Vagina (tissue), 2 donors: Measurements from ENCODE around the gene LRRFIP1.

Source experiments
- CTCF ChIP-seq, 3 experiments: fragments of 450-650 bp in 2 of 3; fragments of 200-600 bp in 1 of 3; sonication (generic) in 1 of 3; IDR thresholded peaks; one replicate each; pipeline ENCODE4 v1.5.1; 2017 to 2019; ENCODE audit warnings: antibody characterized with exemption in 3 of 3, mild to moderate bottlenecking in 2 of 3, moderate library complexity in 2 of 3
- POLR2A ChIP-seq, 2 donors: fragments of 450-650 bp; IDR thresholded peaks; one replicate each; pipeline ENCODE4 v1.6.1; 2017; ENCODE audit warnings: antibody characterized with exemption in 2 of 2, mild to moderate bottlenecking in 2 of 2, moderate library complexity in 2 of 2

- TF ChIP-seq POLR2A (IDR thresholded peaks at IDR 0.05) = no peak
- TF ChIP-seq CTCF (IDR thresholded peaks at IDR 0.05) = no peak
Measured at GRCh38 chr2:237645261-237645660, 17.9 kb downstream of the LRRFIP1 start.
